GM21447 (cell line): ENCODE results near the gene CLIC4.
"Not testable (repeated sequence)": the region's sequence is repeated elsewhere in the genome, so short reads cannot be mapped to it uniquely, and the experiment has no call there.

Experiments
- ATAC-seq: cut with Tn5 transposase; IDR thresholded peaks from one replicate; pipeline ENCODE4 v1.9.1; 2021; ENCODE audit not compliant: unreplicated experiment

The CLIC4 gene

DNA sequence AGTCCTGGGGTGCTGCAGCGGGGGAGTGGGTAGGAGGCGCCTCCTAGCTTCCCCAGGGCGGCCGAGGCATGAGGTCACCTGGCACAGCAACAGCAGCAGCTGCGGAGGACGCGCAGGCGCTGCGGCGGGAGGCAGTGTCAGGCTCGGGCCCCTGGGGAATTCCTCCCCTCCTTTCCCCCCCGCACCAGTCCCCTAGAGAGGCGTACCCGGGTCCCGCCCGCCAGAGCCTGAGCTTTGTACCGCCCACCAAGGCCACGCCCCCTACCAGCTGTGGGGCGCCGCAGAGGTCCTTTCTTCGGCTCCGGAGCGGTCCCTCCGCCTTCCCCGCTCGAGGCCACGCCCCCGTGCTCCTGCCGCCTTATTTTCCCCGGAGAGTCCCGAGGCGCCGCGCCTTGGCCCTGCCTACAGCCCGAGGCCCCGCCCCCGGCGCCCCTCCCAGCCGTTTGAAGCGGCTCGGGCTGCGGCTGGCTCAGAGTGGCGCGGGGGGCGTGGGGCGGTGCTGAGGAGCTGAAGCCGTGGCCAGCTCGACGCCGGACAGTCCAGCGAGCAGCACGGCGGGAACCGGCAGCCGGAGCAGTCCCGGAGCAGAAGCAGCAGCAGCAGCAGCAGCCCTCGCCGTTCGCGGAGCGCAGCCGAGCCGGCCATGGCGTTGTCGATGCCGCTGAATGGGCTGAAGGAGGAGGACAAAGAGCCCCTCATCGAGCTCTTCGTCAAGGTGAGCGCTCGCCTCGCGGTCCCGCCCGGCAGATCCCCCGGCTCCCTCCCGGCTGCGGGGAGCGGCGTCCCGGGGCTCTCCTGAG lies at the start of gene CLIC4:
Gene CLIC4 (plus strand): TSS at position 537 of the 800 bp plus-strand sequence. CDS start 107 bp downstream, at position 644.
- ATAC-seq, result peak; percentile 52

DNA sequence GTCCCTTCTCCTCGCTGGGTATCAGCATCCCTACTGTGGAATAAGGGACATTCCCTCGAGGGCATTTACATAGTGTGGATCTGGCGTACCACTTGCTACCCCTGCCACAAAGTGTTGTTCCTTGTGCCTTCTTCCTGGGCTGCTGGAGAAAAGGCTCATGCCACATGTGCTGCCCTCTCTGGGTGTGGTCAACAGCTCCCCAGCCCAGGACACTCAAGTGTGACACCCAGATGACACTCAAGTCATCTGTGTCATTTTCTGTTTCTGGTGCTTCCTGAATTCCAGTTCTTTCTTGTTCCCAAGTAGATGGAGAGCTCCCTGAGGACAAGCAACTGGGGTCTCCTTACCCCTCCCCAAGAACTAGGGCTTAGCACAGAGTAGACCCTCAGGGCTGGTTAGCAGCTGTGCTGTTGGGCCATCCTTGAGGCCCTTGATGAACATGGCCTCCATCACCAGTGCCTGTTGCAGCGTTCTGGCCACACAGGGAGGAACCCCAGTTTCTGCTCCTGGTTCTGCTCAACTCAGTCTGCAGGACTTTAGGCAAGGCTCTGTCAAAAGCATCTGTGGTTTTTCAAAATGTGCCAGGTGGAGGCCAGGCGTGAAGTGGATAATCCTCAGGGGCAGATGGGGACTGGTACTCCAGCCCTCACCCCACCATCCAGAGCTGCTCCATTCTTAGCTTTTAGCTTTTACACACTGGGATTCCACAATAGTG lies 49.0 kb upstream of the CLIC4 start:
- ATAC-seq, result no peak

DNA sequence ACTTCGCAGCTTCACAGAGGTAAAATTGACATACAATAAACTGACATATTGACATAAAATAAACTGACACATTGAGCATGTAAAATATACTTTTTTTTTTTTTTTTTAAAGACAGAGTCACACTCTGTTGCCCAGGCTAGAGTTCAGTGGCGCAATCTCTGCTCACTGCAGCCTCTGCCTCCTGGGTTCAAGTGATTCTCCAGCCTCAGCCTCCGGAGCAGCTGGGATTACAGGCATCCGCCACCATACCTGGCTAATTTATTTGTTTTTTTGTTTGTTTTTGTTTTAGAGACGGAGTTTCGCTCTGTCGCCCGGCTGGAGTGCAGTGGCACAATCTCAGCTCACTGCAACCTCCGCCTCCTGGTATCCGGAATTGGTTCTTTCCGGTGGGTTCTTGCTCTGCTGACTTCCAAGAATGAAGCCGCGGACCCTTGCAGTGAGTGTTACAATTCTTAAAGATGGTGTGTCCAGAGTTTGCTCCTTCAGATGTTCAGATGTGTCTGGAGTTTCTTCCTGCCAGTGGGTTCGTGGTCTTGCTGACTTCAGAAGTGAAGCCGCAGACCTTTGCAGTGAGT lies 48.4 kb upstream of the CLIC4 start:
- no peak for ATAC-seq

DNA sequence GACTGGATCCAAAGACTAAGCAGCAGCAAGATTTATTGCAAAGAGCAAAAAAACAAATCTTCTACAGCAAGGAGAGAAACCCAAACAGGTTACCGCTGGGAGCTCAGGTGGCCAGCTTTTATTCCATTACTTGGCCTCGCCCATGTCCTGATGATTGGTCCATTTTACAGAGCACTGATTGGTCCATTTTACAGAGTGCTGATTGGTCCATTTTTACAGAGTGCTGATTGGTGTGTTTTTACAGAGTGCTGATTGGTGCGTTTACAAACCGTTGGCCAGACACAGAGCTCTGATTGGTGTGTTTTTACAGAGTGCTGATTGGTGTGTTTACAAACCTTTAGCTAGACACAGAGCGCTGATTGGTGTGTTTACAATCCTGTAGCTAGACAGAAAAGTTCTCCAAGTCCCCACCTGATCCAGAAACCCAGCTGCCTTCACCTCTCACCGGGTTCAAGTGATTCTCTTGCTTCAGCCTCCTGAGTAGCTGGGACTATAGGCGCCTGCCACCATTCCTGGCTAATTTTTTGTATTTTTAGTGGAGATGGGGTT lies 47.7 kb upstream of the CLIC4 start:
- not testable (repeated sequence) for ATAC-seq

DNA sequence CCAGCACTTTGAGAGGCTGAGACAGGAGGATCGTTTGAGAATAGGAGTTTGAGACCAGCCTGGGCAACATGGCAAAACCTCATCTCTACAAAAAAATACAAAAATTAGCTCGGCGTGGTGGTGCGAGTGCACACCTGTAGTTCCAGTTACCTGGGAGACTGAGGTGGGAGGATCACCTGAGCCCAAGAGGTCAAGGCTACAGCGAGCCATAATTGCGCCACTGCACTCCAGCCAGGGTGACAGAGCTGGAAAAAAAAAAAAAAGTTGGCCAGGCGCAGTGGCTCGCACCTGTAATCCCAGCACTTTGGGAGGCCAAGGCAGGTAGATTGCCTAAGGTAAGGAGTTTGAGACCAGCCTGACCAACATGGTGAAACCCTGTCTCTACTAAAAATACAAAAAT lies 46.9 kb upstream of the CLIC4 start:
- ATAC-seq, result not testable (repeated sequence)

DNA sequence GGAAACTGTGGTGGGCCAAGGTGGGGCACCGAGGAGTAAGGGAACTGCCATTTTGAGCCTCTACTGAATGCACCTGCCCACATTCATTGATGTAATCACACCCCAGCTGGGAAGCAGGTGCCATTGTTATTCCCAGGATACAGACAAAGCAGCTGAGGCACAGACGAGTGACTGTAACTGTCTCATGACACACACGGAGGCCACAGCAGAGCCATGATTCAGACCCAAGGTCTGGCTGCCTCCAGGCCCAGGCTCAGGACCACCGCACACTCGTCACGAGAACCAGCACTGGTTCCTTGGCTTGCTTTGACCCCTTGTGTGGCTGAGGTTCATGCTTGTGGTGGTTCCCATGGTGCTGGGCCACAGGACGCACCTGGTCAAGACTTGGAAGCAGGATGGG lies 45.6 kb upstream of the CLIC4 start:
- no peak for ATAC-seq

DNA sequence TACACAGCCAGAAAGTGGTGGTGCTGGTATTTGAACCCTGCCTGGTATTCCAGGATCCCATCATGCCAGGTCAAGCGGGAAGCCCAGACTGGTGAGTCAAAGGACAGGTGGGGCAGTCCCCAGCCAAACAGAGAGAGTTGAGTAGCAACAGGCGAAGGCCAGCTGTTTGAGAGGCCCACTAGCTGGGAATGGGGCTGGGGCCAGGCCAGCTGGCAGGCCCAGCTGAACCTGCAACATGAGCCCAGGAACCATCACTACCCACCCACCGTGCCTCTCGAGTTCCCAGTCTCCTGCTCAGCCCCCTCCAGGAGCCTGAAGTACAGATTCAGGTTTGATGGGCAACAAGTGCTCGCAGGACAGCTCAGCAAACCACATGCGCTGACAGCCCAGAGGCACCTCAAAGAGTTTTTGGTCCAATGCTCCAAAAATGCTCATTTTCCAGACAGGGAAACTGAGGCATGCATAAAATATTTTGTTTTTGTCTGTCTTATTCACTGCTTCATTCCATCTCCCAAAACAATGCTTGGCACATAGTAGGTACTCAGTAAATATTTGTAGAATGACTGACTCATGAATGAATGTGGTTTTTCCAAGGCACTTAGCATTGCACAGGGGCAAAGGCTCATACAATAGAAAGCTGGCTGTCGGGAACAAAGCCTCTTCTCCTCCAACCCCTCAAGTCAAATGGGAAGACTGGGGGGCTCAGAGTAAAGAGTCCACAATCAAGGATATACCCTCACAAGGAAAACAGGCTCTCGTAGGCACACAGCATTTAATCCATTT lies 42.5 kb upstream of the CLIC4 start:
- no peak for ATAC-seq

DNA sequence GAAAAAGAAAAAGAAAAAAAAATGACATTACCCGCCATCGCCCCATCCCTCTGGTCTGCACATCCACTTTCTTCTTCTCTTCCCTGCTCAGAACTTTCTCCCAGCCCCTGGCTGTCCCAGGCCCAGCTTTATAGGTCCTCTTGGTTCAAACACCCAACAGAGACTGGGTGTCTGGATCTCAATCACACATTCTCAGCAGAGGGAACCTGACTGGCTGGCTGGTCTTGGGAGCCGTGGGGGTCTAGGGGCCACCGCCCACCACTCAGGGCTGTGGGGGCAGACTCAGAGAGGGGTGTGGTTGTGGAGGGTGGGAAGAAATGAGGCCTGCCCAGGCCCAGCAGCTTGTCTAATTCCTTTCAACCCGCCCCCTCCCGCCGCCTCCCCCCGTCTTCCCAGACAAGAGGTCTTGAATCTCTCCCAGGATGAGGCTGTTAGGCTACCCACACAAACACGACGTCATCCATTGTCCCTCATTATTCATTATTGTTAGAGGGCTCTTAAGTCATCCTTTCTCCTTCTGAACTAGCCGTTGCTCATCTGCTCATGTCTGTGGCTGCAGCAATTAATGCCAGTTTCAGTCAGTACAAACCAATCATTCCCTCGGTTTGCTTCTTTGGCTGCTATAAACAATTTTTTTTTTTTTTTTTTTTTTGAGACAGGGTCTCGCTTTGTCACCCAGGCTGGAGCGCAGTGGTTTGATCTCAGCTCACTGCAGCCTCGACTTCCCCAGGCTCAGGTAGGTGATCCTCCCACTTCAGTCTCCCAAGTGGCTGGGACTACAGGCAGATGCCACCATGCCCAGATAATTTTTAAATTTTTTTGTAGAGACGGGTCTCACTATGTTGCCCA lies 40.6 kb upstream of the CLIC4 start:
- no peak for ATAC-seq

DNA sequence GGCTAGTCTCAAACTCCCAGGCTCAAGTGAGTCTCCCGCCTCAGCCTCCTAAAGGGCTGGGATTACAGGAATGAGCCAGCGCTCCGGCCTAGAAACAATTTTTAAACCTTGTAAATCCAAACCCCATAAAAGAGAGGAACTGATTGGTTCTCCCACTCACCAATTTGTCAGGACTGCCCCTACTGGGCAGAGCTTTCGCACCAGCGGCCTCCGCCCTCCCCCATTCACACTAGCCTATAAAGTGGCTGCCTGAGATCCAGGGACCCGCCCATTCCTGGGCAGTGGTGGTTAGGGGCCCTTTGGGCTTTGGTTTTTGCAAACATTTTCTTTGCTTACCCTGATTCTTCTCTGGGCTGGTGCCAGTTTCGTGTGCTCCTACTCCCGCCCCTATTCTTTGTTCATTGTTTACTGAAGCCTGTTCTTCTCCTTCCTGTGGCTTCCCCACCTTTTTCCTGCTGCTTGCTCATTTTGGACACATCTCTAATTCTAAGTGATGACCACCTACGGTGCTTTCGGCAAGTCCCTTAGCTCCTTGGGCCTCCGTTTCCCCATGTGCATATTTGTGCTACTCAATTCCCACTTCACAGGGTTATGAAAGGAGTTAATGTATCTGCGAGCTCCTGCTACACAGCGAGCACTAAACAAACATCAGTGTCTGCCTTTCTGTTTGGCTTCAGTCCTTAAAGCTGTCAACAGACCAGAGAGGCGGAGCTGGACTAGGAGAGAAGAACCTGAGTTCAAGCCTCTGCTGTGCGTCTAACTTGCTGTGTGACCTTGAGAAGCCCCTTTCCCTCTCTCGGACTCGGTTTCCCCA lies 39.8 kb upstream of the CLIC4 start:
- ATAC-seq, result no peak

DNA sequence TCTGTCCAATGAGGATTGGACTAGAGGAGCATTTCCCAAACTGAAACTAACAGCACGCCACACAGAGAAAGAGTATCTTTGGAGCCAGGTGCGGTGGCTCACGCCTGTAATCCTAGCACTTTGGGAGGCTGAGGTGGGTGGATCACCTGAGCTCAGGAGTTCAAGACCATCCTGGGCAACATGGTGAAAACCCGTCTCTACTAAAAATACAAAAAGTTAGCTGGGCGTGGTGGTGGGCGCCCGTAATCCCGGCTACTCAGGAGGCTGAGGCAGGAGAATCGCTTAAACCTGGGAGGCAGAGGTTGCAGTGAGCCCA lies 39.2 kb upstream of the CLIC4 start:
- ATAC-seq, result not testable (repeated sequence)

DNA sequence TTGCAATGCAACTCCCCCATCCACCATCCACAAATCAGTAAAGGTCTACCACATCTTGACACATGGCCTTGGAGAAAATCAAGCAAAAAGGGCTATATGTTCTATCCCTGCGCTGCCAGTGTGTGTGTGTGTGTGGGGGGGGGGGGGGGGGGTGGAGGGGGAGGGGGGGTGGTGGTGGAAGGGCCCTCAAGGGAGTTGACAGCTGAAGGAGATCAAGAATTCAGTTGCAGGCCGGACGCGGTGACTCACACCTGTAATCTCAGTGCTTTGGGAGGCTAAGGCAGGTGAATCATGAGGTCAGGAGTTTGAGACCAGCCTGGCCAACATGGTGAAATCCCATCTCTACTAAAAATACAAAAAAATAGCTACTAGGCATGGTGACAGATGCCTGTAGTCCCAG lies 37.6 kb upstream of the CLIC4 start:
- ATAC-seq, result no peak

DNA sequence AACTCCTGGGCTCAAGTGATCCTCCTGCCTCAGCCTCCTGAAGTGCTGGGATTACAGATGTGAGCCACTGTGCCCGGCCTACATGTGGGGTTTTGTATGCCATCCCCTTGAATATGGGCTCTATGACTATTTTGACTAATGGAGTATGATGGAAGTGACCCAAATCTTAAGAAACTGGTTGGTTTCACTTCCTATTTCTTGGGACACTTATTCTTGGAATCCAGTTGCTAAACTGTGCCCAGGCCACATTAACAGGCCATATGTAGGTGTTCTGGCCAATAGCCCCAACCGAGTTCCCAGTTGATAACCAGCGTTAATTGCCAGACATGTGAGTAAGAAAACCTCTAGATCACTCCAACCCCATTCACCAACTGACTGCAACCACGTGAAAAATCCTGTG lies 36.3 kb upstream of the CLIC4 start:
- ATAC-seq, result no peak

DNA sequence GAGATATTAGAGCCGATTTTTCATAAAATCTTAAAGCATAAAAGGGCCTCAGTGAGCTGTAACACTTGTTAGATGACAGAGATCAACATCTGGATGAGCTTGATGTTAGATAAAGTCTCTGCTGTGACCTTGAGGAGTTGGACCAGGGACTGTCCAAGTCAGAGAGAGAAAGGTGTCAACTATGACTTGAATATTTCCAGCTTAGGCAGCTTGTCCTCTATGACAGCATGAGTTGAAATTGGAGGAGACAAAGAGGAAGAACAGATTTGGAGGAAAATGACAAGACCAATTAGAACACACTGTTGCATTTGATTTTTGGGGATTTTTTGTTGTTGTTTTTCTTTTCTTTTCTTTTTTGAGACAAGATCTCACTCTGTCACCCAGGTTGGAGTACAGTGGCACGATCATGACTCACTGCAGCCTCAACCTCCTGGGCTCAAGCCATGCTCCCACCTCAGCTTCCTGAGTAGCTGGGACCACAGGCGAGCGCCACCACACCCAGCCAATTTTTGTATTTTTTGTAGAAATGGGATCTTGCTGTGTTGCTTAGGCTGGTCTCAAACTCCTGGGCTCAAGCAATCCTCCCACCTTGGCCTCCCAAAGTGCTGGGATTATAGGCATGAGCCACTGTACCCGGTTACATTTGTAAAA lies 35.3 kb upstream of the CLIC4 start:
- ATAC-seq, result no peak

DNA sequence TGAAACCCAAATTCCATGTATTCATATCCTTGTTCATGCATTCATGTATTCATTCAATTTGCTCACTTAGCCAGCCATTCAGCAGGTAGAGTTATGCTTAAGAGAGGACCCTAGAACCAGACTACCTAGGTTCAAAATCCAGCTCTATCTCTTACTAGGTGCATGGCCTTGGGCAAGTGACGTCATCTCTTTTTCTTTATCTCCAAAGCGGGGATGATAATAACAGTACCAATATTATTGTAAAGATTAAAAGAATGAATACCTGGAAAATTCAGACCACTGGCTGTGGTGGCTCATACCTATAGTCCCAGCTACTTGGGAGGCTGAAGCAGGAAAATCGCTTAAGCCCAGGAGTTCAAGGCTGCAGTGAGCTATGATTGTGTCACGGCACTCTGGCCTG lies 33.9 kb upstream of the CLIC4 start:
- ATAC-seq, result no peak

DNA sequence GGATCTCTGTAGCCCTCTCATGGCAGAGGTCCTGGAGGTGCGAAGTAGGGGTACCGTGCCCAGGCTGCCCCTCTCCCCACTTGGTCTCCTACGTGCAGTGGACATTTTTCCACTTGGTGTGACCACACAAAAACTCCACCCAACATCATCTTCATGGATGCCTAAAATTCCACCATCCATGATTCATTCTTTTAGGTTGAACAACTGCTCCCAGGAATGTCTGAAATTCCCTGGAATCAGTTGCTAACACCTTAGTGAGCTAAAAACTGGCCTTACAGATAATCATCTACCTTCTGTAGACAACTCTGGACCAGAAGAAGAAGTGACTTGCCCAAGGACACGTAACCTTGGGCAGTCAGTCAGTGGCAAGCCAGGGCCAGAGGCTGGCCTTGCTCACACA lies 32.1 kb upstream of the CLIC4 start:
- no peak for ATAC-seq

DNA sequence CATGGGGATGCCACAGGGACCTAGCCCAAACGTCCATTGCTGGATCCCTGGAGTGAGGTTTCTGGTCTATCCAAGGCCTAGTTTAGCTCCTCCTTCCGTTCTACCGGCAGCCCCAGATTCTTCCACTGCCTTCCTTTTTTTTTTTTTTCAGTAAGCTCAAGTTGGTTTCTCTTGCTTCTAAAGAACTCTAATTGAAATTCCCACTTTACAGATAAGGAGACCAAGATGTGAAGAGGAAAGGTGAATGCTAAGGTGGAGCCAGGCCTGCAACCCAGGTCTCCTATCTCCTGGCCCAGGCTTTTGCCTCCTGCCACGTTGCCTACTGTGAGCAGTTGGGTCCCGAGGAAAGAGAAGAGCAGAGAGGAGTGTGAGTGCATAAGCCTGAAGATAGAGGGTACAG lies 31.5 kb upstream of the CLIC4 start:
- no peak for ATAC-seq

DNA sequence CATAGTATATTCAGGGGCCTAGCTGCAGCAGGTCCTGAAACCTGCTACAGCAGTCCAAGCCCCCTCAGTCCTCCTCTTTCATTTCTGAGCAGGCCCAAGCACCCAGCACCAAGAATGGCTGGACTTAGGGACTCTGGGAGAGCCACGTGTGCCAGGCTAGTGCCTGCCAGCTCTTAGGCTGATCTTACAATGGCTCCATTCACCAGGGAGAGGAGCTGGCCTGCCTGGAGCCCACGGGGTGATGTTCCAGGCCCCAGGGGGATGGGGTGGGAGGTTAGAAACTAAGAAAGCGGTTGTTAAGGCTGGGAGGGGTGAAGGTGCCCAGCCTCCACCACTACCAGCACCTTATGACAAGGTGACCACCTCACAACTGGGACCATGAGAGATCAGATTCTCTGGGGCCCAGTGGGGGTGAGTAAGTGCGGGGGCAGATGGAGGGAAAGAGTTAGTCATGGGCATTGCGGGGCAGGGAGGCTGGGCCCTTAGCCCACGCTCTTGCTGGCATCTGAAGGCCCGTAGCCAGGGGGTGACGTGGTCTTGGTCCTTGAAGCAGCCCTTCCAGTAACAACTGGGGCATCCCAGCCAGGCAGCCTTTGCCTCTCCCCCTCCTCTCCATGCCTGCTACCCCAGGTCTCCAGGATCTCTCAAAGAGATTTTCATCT lies 30.3 kb upstream of the CLIC4 start:
- ATAC-seq, result no peak

DNA sequence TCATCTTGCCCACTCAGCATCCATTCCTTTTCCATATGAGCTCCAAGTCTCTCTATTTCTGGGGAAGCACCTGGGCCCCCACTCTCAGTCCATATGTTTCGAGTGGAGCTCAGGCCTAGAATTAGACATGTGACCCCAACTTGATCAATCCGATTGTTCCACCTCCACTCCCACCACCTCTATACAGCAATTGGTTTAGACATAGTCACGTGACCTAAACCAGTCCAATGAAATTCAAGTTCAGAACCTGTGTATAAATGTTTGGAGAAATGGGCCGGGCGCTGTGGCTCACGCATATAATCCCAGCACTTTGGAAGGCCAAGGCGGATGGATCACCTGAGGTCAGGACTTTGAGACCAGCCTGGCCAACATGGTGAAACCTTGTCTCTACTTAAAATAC lies 29.6 kb upstream of the CLIC4 start:
- no peak for ATAC-seq
